PC-3 (cell line): ENCODE results near the gene SPATA20.

Experiments used
- CTCF ChIP-seq: fragments of 300-600 bp; sonication (generic); conservative IDR thresholded peaks from 2 replicates; pipeline ENCODE4 v1.5.1; 2017; ENCODE audit warnings: antibody characterized with exemption, low read depth, mild to moderate bottlenecking, low read length
- EZH2 ChIP-seq: fragments of 300-600 bp; sonication (generic); IDR thresholded peaks from one replicate; pipeline ENCODE4 v1.6.1; 2017; ENCODE audit warnings: antibody characterized with exemption, mild to moderate bottlenecking, low read length; ENCODE audit not compliant: unreplicated experiment
- EZH2phosphoT487 ChIP-seq: fragments of 300-600 bp; sonication (generic); IDR thresholded peaks from 2 replicates; pipeline ENCODE4 v1.6.1; 2018; ENCODE audit warnings: mild to moderate bottlenecking, antibody characterized with exemption, low read length, borderline replicate concordance

- TF ChIP-seq CTCF (no peak), EZH2phosphoT487 (no peak), EZH2 (no peak)
Observed at GRCh38 chr17:50546701-50547034, 306 bp upstream of the SPATA20 start.
